ENCODE results near the gene SCN1A. TPM values are rescaled to one million over a fixed set of nuclear protein-coding genes. Genes with fewer than 3 reads are reported as not detected.
"Not testable (repeated sequence)": the region's sequence is repeated elsewhere in the genome, so short reads cannot be mapped to it uniquely, and the experiment has no call there.

SCN1A gene
- total and polyA plus RNA-seq, 10 of the 15 experiments (the other 5 are each of a cell fraction or from before 2014, with no cell fraction given), result not detected

GRCh38 chr2:166104773-166105172 lies 23.0 kb downstream of the SCN1A start:
- Histone ChIP-seq H3K4me2 (ENCODE audit: control insufficient read depth, insufficient read depth) (no peak overlapping the region), H3K36me3 (ENCODE audit: control insufficient read depth in 2 of 2, insufficient read depth in 2 of 2, low read length in 1 of 2) (no peaks in the 10 kb centered on the region), H3K27me3 (replicated peaks in 1 of 2; ENCODE audit: control insufficient read depth in 2 of 2, insufficient read depth in 2 of 2, low read length in 1 of 2) (no peaks in the 10 kb centered on the region; a peak in 1 of 4 replicates), H3K4me3 (no peak overlapping the region), H3K79me2 (ENCODE audit: control insufficient read depth, insufficient read depth, low read length) (no peaks in the 10 kb centered on the region), H3K4me1 (ENCODE audit: control insufficient read depth, insufficient read depth, low read length) (no peaks in the 10 kb centered on the region), H3K9ac (ENCODE audit: control insufficient read depth, insufficient read depth, low read length) (no peak overlapping the region), H4K20me1 (ENCODE audit: control insufficient read depth, insufficient read depth) (no peaks in the 10 kb centered on the region), H3K9me3 (replicated peaks; ENCODE audit: control insufficient read depth, insufficient read depth, low read length) (no peaks in the 10 kb centered on the region), H3K27ac (ENCODE audit: control insufficient read depth, insufficient read depth) (no peak overlapping the region), H2AFZ (ENCODE audit: control insufficient read depth, low read depth, low read length) (no peak overlapping the region)
- ChIA-PET CTCF (no interaction called here), SMC1A (ENCODE audit: uncharacterized antibody, unreplicated experiment) (no interaction called here), POLR2A (no interaction called here), RAD21 (ENCODE audit: unreplicated experiment) (no interaction called here)
- in situ Hi-C loops (cut with MboI), result no loop called here
- WGBS (ENCODE audit: insufficient coverage, insufficient replicate concordance, low lambda C conversion rate, missing lambda C conversion rate), result 14% methylated on average over 3 of the region's 3 CpGs
- FAIRE-seq (no peak), DNase-seq (ENCODE audit: low read depth, low spot score) (no peak), ATAC-seq (no peak)
- TF ChIP-seq, protein P1, sequence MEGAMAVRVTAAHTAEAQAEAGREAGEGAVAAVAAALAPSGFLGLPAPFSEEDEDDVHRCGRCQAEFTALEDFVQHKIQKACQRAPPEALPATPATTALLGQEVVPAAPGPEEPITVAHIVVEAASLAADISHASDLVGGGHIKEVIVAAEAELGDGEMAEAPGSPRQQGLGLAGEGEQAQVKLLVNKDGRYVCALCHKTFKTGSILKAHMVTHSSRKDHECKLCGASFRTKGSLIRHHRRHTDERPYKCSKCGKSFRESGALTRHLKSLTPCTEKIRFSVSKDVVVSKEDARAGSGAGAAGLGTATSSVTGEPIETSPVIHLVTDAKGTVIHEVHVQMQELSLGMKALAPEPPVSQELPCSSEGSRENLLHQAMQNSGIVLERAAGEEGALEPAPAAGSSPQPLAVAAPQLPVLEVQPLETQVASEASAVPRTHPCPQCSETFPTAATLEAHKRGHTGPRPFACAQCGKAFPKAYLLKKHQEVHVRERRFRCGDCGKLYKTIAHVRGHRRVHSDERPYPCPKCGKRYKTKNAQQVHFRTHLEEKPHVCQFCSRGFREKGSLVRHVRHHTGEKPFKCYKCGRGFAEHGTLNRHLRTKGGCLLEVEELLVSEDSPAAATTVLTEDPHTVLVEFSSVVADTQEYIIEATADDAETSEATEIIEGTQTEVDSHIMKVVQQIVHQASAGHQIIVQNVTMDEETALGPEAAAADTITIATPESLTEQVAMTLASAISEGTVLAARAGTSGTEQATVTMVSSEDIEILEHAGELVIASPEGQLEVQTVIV (IDR thresholded peaks at IDR 0.05; ENCODE audit: borderline replicate concordance, partially characterized antibody), result no peak
- peak; percentile 55; the same call in 1 of the 2 replicates for TF ChIP-seq ATF7 (IDR thresholded peaks at IDR 0.05; ENCODE audit: low read depth)
- intact Hi-C loops (cut with micrococcal nuclease; ENCODE audit: unreplicated experiment), result no loop called here
- BruUV-seq (replicated peaks), result no TSS peak

GRCh38 chr2:166104084-166104483 lies 23.7 kb downstream of the SCN1A start:
- Histone ChIP-seq H3K27me3 (replicated peaks in 1 of 2; ENCODE audit: control insufficient read depth in 2 of 2, insufficient read depth in 2 of 2, low read length in 1 of 2) (no peaks in the 10 kb centered on the region; a peak in 1 of 4 replicates), H3K9me3 (replicated peaks; ENCODE audit: control insufficient read depth, insufficient read depth, low read length) (no peaks in the 10 kb centered on the region), H3K4me3 (no peak overlapping the region), H3K4me2 (ENCODE audit: control insufficient read depth, insufficient read depth) (no peak overlapping the region), H3K36me3 (ENCODE audit: control insufficient read depth in 2 of 2, insufficient read depth in 2 of 2, low read length in 1 of 2) (no peaks in the 10 kb centered on the region), H3K4me1 (ENCODE audit: control insufficient read depth, insufficient read depth, low read length) (no peaks in the 10 kb centered on the region), H4K20me1 (ENCODE audit: control insufficient read depth, insufficient read depth) (no peaks in the 10 kb centered on the region), H3K9ac (ENCODE audit: control insufficient read depth, insufficient read depth, low read length) (no peak overlapping the region), H3K79me2 (ENCODE audit: control insufficient read depth, insufficient read depth, low read length) (no peaks in the 10 kb centered on the region), H3K27ac (ENCODE audit: control insufficient read depth, insufficient read depth) (no peak overlapping the region), H2AFZ (ENCODE audit: control insufficient read depth, low read depth, low read length) (no peak overlapping the region)
- SMC1A ChIA-PET (ENCODE audit: uncharacterized antibody, unreplicated experiment), result no interaction called here
- 40% methylated on average over 1 of the region's 1 CpG for whole genome bisulfite sequencing (ENCODE audit: insufficient coverage, insufficient replicate concordance, low lambda C conversion rate, missing lambda C conversion rate)
- FAIRE-seq (no peak), DNase-seq (ENCODE audit: low read depth, low spot score) (no peak), ATAC-seq (no peak)
- RAD21 ChIA-PET (ENCODE audit: unreplicated experiment), result no interaction called here
- no TSS peak for BruUV-seq (replicated peaks)
- CTCF ChIA-PET, result interaction anchor here (0.9 kb wide), 1 partner anchor 24 kb away, joined by 3 read pairs; the partner anchor contains the start of gene SCN1A
- in situ Hi-C loops (cut with MboI) (no loop called here), intact Hi-C loops (cut with micrococcal nuclease; ENCODE audit: unreplicated experiment) (no loop called here)
- POLR2A ChIA-PET, result no interaction called here
- TF ChIP-seq SMARCA5 (IDR thresholded peaks at IDR 0.05) (no peak), RELA (IDR thresholded peaks at IDR 0.05; ENCODE audit: borderline replicate concordance, partially characterized antibody) (no peak), SMAD5 (IDR thresholded peaks at IDR 0.05; ENCODE audit: low read depth) (no peak), NR2C2 (IDR thresholded peaks at IDR 0.05; ENCODE audit: borderline replicate concordance, control insufficient read depth, insufficient read length, low read depth) (no peak)
- TF ChIP-seq, protein P2, sequence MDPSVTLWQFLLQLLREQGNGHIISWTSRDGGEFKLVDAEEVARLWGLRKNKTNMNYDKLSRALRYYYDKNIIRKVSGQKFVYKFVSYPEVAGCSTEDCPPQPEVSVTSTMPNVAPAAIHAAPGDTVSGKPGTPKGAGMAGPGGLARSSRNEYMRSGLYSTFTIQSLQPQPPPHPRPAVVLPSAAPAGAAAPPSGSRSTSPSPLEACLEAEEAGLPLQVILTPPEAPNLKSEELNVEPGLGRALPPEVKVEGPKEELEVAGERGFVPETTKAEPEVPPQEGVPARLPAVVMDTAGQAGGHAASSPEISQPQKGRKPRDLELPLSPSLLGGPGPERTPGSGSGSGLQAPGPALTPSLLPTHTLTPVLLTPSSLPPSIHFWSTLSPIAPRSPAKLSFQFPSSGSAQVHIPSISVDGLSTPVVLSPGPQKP (IDR thresholded peaks at IDR 0.05; ENCODE audit: low read depth, low read length), result no peak

DNA sequence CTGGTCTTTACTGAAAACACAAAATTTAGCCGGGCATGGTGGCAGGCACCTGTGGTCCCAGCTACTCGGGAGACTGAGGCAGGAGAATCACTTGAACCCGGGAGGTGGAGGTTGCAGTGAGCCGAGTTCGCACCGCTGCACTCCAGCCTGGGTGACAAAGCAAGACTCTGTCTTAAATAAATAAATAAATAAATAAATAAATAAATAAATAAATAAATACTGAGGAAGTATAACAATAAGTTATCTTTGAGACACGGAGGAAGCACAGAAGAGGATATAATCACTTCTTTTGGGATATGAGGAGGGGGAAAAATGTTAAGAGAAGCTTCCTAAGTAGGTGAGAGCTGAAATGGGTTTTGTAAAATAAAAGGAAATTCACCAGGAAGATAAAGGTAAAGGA lies 24.5 kb downstream of the SCN1A start:
- CTCF ChIA-PET, result interaction anchor here (0.6 to 0.9 kb wide), 2 partner anchors 25 to 61 kb away, joined by 3 read pairs; partner anchors contain the start of gene SCN1A
- H3K4me2 ChIP-seq (ENCODE audit: control insufficient read depth, insufficient read depth); DNase-seq (ENCODE audit: low read depth, low spot score); H3K27ac ChIP-seq (ENCODE audit: control insufficient read depth, insufficient read depth); FAIRE-seq; H3K9ac ChIP-seq (ENCODE audit: control insufficient read depth, insufficient read depth, low read length); H3K27me3 ChIP-seq (replicated peaks in 1 of 2; ENCODE audit: control insufficient read depth in 2 of 2, insufficient read depth in 2 of 2, low read length in 1 of 2); H3K9me3 ChIP-seq (replicated peaks; ENCODE audit: control insufficient read depth, insufficient read depth, low read length); H2AFZ ChIP-seq (ENCODE audit: control insufficient read depth, low read depth, low read length); H3K79me2 ChIP-seq (ENCODE audit: control insufficient read depth, insufficient read depth, low read length); POLR2A ChIA-PET; RAD21 ChIA-PET (ENCODE audit: unreplicated experiment); ATAC-seq; in situ Hi-C loops (cut with MboI); H3K36me3 ChIP-seq (ENCODE audit: control insufficient read depth in 2 of 2, insufficient read depth in 2 of 2, low read length in 1 of 2); H3K4me3 ChIP-seq; BruUV-seq (replicated peaks); intact Hi-C loops (cut with micrococcal nuclease; ENCODE audit: unreplicated experiment); H4K20me1 ChIP-seq (ENCODE audit: control insufficient read depth, insufficient read depth); H3K4me1 ChIP-seq (ENCODE audit: control insufficient read depth, insufficient read depth, low read length): not testable (repeated sequence)
- 89% methylated on average over 7 of the region's 7 CpGs for WGBS (ENCODE audit: insufficient coverage, insufficient replicate concordance, low lambda C conversion rate, missing lambda C conversion rate)
- SMC1A ChIA-PET (ENCODE audit: uncharacterized antibody, unreplicated experiment), result interaction anchor here (0.7 kb wide), 1 partner anchor 283 kb away, joined by 3 read pairs; no protein-coding TSS in a partner anchor

Data from GM12878 (cell line).